ENCODE measurements around the gene CXCL13. TPM values are rescaled to one million over a fixed set of nuclear protein-coding genes. Genes with fewer than 3 reads are reported as not detected.

CXCL13 gene
- total RNA-seq, 2 donors from 2014 or later = not detected

DNA sequence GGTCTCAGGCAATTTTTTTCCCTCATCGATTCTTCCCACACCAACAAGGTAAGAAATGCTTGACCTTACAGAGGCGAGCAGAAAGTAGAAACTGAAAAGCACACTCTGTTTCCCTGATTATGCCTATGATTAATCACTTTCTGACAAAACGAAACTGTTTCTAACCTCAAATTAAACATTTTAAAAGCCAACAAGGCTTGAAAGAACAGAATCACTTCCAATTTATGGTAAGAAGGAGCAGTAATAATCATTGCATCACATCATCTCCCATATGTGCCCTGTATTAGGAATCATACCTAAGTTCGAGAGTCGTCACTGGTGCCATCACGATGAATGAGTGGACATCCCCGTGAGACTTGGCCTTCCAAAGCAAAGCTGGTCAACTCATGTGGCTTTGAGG lies 12.5 kb upstream of the CXCL13 start:
- no peaks in the 10 kb centered on the region for H3K36me3 ChIP-seq (ENCODE audit: control insufficient read depth, insufficient read depth, low read length)
- Mint-ChIP-seq H3K27me3 (ENCODE audit: insufficient read depth) (peaks cover 2% of the 10 kb centered on the region), H3K4me1 (no peaks in the 10 kb centered on the region), H3K4me3 (no peak overlapping the region), H3K9me3 (no peaks in the 10 kb centered on the region), H3K36me3 (ENCODE audit: low read depth) (no peaks in the 10 kb centered on the region), H3K27ac (no peak overlapping the region)
- TF ChIP-seq, protein P1, sequence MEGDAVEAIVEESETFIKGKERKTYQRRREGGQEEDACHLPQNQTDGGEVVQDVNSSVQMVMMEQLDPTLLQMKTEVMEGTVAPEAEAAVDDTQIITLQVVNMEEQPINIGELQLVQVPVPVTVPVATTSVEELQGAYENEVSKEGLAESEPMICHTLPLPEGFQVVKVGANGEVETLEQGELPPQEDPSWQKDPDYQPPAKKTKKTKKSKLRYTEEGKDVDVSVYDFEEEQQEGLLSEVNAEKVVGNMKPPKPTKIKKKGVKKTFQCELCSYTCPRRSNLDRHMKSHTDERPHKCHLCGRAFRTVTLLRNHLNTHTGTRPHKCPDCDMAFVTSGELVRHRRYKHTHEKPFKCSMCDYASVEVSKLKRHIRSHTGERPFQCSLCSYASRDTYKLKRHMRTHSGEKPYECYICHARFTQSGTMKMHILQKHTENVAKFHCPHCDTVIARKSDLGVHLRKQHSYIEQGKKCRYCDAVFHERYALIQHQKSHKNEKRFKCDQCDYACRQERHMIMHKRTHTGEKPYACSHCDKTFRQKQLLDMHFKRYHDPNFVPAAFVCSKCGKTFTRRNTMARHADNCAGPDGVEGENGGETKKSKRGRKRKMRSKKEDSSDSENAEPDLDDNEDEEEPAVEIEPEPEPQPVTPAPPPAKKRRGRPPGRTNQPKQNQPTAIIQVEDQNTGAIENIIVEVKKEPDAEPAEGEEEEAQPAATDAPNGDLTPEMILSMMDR (conservative IDR thresholded peaks at IDR 0.05) = no peak
- H3K9ac ChIP-seq (ENCODE audit: extremely low read depth, low read length, poor library complexity, severe bottlenecking) = no peak overlapping the region
- 91 to 98% methylated on average over 6 to 7 of the region's 7 CpGs for WGBS, 2 experiments (ENCODE audit: insufficient coverage in 1 of 2, insufficient read length in 1 of 2)
- H3K27ac ChIP-seq (ENCODE audit: low read depth, low read length) = no peak overlapping the region
- no peaks in the 10 kb centered on the region for H3K4me1 ChIP-seq (ENCODE audit: control insufficient read depth, insufficient read depth, low read length)
- no peaks in the 10 kb centered on the region for H3K9me3 ChIP-seq (ENCODE audit: control insufficient read depth, low read length)
- DNase-seq = no peak
- H3K4me3 ChIP-seq (ENCODE audit: low read length) = no peak overlapping the region
- no peaks in the 10 kb centered on the region for H3K27me3 ChIP-seq (ENCODE audit: control insufficient read depth, insufficient read depth, low read length, poor library complexity, severe bottlenecking)

DNA sequence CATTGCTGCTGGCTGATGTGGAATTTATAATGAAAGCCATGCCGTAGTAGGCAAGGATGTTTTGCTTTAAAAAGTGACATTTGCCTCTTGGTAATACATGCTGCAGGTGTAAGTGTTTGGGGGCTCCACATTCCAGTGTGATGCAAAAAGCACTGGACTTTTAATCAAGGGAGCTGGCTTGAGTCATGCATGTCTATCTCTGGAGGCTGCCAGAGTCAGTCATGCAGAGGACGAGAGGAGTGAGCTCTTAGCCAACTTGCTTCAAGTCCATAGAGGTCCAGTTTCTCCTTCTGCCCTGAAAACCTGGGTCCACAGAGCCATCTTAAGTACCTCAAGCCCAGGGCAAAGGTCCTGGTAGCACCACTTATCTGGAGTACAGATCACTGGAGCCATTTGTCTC lies 11.6 kb upstream of the CXCL13 start:
- H3K9me3 ChIP-seq (ENCODE audit: control insufficient read depth, low read length) = no peaks in the 10 kb centered on the region
- no peak overlapping the region for H3K4me3 ChIP-seq (ENCODE audit: low read length)
- WGBS, 2 experiments (ENCODE audit: insufficient coverage in 1 of 2, insufficient read length in 1 of 2) = 92 to 100% methylated on average over 1 to 2 of the region's 2 CpGs
- Mint-ChIP-seq H3K36me3 (ENCODE audit: low read depth) (no peaks in the 10 kb centered on the region), H3K4me1 (no peaks in the 10 kb centered on the region), H3K27me3 (ENCODE audit: insufficient read depth) (peaks cover 2% of the 10 kb centered on the region), H3K27ac (no peak overlapping the region), H3K9me3 (no peaks in the 10 kb centered on the region), H3K4me3 (no peak overlapping the region)
- H3K9ac ChIP-seq (ENCODE audit: extremely low read depth, low read length, poor library complexity, severe bottlenecking) = no peak overlapping the region
- no peaks in the 10 kb centered on the region for H3K4me1 ChIP-seq (ENCODE audit: control insufficient read depth, insufficient read depth, low read length)
- no peaks in the 10 kb centered on the region for H3K36me3 ChIP-seq (ENCODE audit: control insufficient read depth, insufficient read depth, low read length)
- H3K27me3 ChIP-seq (ENCODE audit: control insufficient read depth, insufficient read depth, low read length, poor library complexity, severe bottlenecking) = no peaks in the 10 kb centered on the region
- DNase-seq = no peak
- TF ChIP-seq, protein P1 (conservative IDR thresholded peaks at IDR 0.05) = no peak
- no peak overlapping the region for H3K27ac ChIP-seq (ENCODE audit: low read depth, low read length)

DNA sequence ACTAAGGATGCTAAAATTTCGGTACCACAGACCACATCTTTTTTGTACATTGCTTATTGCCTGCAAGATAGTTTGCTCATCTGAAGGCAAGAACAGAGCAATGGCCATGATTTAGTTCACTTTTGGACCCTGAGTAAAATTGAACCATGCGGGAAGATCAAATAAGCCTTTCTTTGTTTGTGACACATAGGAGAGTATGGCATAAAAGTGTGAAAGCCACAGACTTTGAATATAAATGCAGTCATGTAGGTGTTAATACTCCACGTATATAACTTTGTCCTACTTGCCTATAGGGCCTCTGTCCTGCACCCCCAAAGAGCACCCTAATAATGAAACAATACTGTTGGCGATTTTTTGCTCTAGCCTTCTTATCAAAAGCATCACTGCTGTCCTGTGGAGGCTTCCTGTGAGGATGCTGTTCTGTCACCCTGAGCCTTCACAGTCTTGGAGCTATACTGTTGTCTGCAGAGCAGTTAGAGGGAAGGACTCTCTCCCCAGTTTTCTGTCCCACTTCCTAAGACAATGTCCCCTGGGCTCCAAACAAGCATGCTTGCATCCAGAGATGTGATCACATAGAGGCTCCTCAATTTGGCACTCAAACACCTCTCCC lies 10.2 kb upstream of the CXCL13 start:
- no peaks in the 10 kb centered on the region for H3K4me1 Mint-ChIP-seq
- no peak for DNase-seq
- WGBS, 2 experiments (ENCODE audit: insufficient coverage in 1 of 2, insufficient read length in 1 of 2) = 88 to 100% methylated on average over 3 to 4 of the region's 4 CpGs

More for the DNA sequence above, 10.2 kb upstream of the CXCL13 start:
- Histone ChIP-seq H3K27ac (ENCODE audit: low read depth, low read length) (no peak overlapping the region), H3K9me3 (ENCODE audit: control insufficient read depth, low read length) (no peaks in the 10 kb centered on the region), H3K36me3 (ENCODE audit: control insufficient read depth, insufficient read depth, low read length) (no peaks in the 10 kb centered on the region), H3K9ac (ENCODE audit: extremely low read depth, low read length, poor library complexity, severe bottlenecking) (no peak overlapping the region), H3K4me1 (ENCODE audit: control insufficient read depth, insufficient read depth, low read length) (no peaks in the 10 kb centered on the region), H3K4me3 (ENCODE audit: low read length) (no peak overlapping the region), H3K27me3 (ENCODE audit: control insufficient read depth, insufficient read depth, low read length, poor library complexity, severe bottlenecking) (no peaks in the 10 kb centered on the region)
- H3K36me3 Mint-ChIP-seq (ENCODE audit: low read depth) = no peaks in the 10 kb centered on the region
- H3K4me3 Mint-ChIP-seq = no peak overlapping the region
- H3K27ac Mint-ChIP-seq = no peak overlapping the region
- H3K27me3 Mint-ChIP-seq (ENCODE audit: insufficient read depth) = peaks cover 2% of the 10 kb centered on the region
- TF ChIP-seq, protein P1 (conservative IDR thresholded peaks at IDR 0.05) = no peak
- no peaks in the 10 kb centered on the region for H3K9me3 Mint-ChIP-seq

Data from endodermal cell (in vitro differentiated cells).